Bronchial epithelial cell (primary cell): ENCODE measurements around the gene PGA5. TPM values are rescaled to one million over a fixed set of nuclear protein-coding genes. Genes with fewer than 3 reads are reported as not detected.
"Not testable (repeated sequence)": the region's sequence is repeated elsewhere in the genome, so short reads cannot be mapped to it uniquely, and the experiment has no call there.

ENCODE experiments used
- DNase-seq: peaks from one replicate; pipeline ENCODE4 v3.0.0-alpha.2; 2010; ENCODE audit warnings: low read depth
- FAIRE-seq: peaks from 2 replicates; lab custom pipeline; 2011; peaks lifted over from hg19 to GRCh38; lab: Jason Lieb, UNC
- H3K27me3 ChIP-seq: 2 replicates; pipeline ENCODE4 v1.5.1; 2011; ENCODE audit warnings: low read length; ENCODE audit not compliant: control insufficient read depth, insufficient read depth
- H3K36me3 ChIP-seq: 2 replicates; pipeline ENCODE4 v1.5.1; 2011; ENCODE audit warnings: low read length; ENCODE audit not compliant: control insufficient read depth, insufficient read depth
- H3K4me3 ChIP-seq: 2 replicates; pipeline ENCODE4 v1.5.1; 2011; ENCODE audit warnings: mild to moderate bottlenecking, low read depth, low read length, control low read depth
- total RNA-seq: library from RNA; depleted of rRNA; stranded (reverse); fragments of >200 nt; gene quantifications from 2 replicates; pipeline ENCODE4 v1.2.1, GENCODE V29; 2014
- TF ChIP-seq, protein P1 (sequence below): IDR thresholded peaks from 2 replicates; pipeline ENCODE4 v1.5.1; 2011; ENCODE audit warnings: mild to moderate bottlenecking, moderate library complexity, low read length, control low read depth, inconsistent platforms; ENCODE audit not compliant: insufficient read depth, severe bottlenecking

Gene PGA5
- total RNA-seq, 1 donor from 2014 or later: not detected

DNA sequence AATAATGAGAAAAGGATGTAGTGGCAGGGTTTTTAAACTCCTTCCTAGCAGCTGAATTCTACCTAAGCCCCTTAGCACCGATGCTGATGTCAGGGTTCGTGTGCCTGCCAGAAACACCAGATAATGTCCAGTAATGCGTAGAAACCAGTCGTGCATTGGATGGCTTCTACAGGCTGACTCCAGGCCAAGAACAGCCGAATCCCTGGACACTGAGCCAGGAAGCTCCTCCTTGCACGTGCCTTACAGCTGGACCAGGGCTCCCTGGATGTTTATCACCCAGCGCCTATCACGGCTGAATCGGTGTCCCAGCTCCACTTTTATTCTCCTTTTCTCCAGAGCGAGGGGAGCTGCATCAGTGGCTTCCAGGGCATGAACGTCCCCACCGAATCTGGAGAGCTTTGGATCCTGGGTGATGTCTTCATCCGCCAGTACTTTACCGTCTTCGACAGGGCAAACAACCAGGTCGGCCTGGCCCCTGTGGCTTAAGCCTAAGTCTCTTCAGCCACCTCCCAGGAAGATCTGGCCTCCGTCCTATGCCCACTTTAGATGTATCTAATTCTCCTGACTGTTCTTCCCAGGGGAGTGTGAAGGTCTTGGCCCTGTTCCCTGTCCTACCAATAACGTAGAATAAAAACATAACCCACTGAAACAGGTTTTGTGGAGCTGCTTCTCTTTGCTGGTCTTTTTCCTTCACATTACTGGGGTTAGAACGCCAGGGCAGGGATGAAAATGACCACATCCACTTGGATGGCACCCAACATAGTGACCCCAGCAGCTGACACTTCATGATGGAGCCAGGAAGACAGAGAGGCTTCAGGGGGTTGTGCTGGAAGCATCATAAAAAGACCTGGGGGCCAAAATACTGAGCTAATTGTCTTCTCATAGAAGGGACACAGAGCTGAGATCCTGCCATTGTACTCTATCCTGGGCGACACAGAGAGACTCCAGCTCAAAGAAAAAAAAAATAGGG, 10.1 kb downstream of the PGA5 start:
- not testable (repeated sequence) for H3K36me3 ChIP-seq, H3K4me3 ChIP-seq, DNase-seq, H3K27me3 ChIP-seq, FAIRE-seq

DNA sequence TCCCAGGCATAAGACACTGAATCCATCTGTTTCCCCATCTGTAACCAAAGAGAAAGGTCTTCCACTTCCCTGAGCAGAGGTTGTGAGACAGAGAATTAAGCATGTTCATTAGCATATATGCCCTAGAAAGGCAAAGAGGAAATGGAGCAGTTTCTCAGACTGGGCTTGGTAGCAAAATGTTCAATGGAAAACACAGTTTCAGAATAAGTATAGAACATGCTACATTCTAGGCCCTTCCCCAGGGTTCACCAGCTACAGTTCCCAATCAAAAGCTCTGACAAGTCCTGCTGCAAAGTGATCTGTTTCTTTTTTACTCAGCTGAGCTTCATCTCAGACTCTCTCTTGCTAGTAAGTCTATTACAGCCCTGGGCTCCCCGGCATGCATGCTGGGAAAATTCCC, 11.4 kb downstream of the PGA5 start:
- FAIRE-seq, H3K27me3 ChIP-seq, DNase-seq: not testable (repeated sequence)

DNA sequence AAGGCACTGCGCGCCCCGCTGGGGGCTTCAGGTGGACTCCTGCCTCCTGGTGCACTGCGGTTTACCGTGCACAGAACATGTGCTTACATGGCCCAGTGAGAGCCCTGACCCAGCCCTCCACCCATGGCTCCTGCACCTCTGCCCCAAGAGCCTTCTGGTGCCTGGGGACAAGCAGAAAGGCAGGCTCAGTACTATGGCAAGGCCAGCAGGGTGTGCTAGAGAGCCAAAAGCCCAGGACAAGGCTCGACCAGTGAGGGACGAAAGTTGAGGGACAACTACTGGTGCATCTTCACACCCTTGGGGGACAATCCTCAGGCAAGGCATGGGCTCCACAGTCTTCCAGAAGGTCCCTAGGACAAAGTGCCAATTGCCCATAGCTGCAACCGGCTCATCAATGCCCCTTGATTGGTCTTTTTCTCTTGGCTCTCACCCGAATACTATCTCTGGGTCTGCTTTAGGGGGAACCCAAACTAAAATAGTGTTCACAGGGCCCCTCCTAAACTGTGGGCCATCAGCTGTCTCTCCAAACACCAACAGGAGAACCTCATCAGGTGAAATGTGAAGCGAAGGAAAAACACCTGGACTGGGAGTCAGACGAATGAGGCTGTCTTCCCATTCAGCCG, 13.5 kb downstream of the PGA5 start:
- peak; percentile 62 for DNase-seq
- FAIRE-seq: no peak
- no peaks in the 10 kb centered on the region for H3K27me3 ChIP-seq
- no peaks in the 10 kb centered on the region for H3K36me3 ChIP-seq
- H3K4me3 ChIP-seq: no peak overlapping the region
- TF ChIP-seq, protein P1, sequence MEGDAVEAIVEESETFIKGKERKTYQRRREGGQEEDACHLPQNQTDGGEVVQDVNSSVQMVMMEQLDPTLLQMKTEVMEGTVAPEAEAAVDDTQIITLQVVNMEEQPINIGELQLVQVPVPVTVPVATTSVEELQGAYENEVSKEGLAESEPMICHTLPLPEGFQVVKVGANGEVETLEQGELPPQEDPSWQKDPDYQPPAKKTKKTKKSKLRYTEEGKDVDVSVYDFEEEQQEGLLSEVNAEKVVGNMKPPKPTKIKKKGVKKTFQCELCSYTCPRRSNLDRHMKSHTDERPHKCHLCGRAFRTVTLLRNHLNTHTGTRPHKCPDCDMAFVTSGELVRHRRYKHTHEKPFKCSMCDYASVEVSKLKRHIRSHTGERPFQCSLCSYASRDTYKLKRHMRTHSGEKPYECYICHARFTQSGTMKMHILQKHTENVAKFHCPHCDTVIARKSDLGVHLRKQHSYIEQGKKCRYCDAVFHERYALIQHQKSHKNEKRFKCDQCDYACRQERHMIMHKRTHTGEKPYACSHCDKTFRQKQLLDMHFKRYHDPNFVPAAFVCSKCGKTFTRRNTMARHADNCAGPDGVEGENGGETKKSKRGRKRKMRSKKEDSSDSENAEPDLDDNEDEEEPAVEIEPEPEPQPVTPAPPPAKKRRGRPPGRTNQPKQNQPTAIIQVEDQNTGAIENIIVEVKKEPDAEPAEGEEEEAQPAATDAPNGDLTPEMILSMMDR: peak; percentile 98

More for the DNA sequence above, 11.4 kb downstream of the PGA5 start:
- not testable (repeated sequence) for H3K4me3 ChIP-seq, H3K36me3 ChIP-seq

DNA sequence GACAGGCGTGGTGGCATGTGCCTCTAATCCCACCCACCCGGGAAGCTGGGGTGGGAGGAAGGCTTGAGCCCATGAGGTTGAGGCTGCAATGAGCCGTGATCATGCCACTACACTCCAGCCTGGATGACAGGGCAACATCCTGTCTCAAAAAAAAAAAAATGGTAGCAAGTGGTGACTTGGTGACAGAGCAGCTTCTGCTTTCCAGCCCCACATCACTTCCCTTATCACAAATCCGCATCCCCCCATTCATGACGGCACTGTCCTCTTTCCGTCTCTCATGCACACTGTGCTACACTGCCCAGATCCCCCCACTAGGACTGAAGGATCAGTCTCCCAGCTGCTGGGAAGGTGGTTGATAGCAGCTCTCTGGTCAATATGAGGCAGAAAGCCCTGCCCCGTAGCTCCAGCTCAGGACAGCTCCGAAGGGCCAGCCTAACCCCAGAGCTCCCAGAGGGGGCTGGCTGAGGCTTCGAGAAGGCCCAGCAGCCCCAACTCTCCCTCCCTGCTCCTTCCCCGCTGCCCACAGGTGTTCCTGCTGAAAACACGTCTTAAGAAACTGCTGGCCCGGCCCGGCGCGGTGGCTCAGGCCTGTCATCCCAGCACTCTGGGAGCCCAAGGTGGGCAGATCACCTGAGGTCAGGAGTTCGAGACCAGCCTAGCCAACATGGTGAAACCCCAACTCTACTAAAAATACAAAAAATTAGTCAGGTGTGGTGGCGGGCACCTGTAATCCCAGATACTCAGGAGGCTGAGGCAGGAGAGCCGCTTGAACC, 15.9 kb downstream of the PGA5 start:
- DNase-seq: no peak
- H3K4me3 ChIP-seq: no peak overlapping the region
- TF ChIP-seq, protein P1: no peak
- H3K27me3 ChIP-seq: no peaks in the 10 kb centered on the region
- H3K36me3 ChIP-seq: no peaks in the 10 kb centered on the region
- no peak for FAIRE-seq

DNA sequence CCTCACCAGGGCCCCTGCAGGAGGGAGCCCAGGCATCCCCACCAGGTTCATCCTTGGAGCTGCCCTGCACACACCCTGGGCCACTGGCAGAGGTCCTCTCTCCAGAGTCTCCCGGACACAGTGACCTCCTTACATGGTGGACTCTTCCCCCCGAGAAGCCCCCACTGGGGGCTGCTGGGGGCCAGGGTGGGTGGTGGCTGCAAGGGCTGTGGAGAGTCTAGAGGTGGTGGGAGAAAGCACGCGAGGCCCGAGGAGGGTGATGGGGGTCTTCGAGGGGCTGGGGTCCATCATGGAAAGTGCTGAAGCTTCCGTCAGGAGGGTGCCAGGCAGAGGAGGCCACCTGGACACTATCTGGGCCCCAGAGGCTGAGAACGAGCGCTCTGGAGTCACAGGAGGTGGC, 17.6 kb downstream of the PGA5 start:
- H3K4me3 ChIP-seq: no peak overlapping the region
- TF ChIP-seq, protein P1: no peak
- FAIRE-seq: no peak
- no peaks in the 10 kb centered on the region for H3K27me3 ChIP-seq
- DNase-seq: no peak
- H3K36me3 ChIP-seq: no peaks in the 10 kb centered on the region

DNA sequence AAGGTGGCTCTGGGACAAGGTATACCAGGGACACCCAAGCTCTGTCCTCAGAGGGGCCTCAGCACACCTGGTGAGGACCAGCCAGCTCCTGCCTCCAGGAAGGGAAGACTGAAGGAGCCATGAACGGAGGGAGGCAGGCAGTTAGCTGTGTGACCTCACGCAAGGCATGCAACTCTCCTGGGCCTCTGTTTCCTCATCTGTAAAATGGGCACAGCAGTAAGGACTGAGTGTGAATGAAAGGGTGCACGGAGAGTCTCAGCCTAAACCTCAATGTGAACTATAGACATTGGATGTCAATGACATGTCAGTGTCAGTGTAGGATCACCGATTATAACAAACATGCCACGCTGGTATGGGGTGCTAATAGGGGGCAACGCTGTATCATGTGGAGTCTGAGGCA, 18.4 kb downstream of the PGA5 start:
- FAIRE-seq (no peak), DNase-seq (no peak)
- TF ChIP-seq, protein P1: no peak
- Histone ChIP-seq H3K27me3 (no peaks in the 10 kb centered on the region), H3K4me3 (no peak overlapping the region), H3K36me3 (no peaks in the 10 kb centered on the region)
